GM18873 (cell line): Measurements from ENCODE around the gene ZNF214.

Source experiments
- ATAC-seq: cut with Tn5 transposase; IDR thresholded peaks from one replicate; pipeline ENCODE4 v1.9.1; 2021; ENCODE audit warnings: mild to moderate bottlenecking, moderate library complexity, moderate number of reproducible peaks; ENCODE audit not compliant: unreplicated experiment, low FRiP score

The ZNF214 gene

GRCh38 chr11:7020183-7020917 lies at the start of gene ZNF214, which contains the start of gene NLRP14:
TSS of gene ZNF214 (minus strand) at chr11:7020346. CDS start at chr11:7002835, 17,511 bp downstream.
TSS of gene NLRP14 (plus strand) at chr11:7020479. CDS start at chr11:7038587, 18,108 bp downstream.
- ATAC-seq, result no peak

- ATAC-seq, result no peak
These were observed 42.4 kb upstream of the ZNF214 start for GRCh38 chr11:7062534-7062933.

- no peak for ATAC-seq
These were observed 40.7 kb upstream of the ZNF214 start for GRCh38 chr11:7060868-7061267.

- ATAC-seq, result no peak
These were observed 37.5 kb upstream of the ZNF214 start for GRCh38 chr11:7057641-7058040.

GRCh38 chr11:7056828-7057513 lies 36.8 kb upstream of the ZNF214 start:
- ATAC-seq, result no peak

GRCh38 chr11:7050191-7050590 lies 30.0 kb upstream of the ZNF214 start:
- ATAC-seq, result no peak

- ATAC-seq, result no peak
These were observed 26.5 kb upstream of the ZNF214 start for GRCh38 chr11:7046474-7047175.

- ATAC-seq, result no peak
These were observed 13.9 kb upstream of the ZNF214 start for GRCh38 chr11:7034019-7034418.

- no peak for ATAC-seq
These were observed 12.5 kb upstream of the ZNF214 start for GRCh38 chr11:7032692-7033091.

GRCh38 chr11:7031471-7031871 lies 11.3 kb upstream of the ZNF214 start:
- ATAC-seq, result no peak

- ATAC-seq, result no peak
These were observed 10.7 kb upstream of the ZNF214 start for GRCh38 chr11:7030836-7031235.

- no peak for ATAC-seq
These were observed 8.0 kb upstream of the ZNF214 start for GRCh38 chr11:7028141-7028540.

GRCh38 chr11:7021318-7021717 lies 1.2 kb upstream of the ZNF214 start:
- ATAC-seq, result no peak

- ATAC-seq, result no peak
These were observed 505 bp downstream of the ZNF214 start for GRCh38 chr11:7019500-7020182.

- no peak for ATAC-seq
These were observed 4.1 kb downstream of the ZNF214 start for GRCh38 chr11:7016011-7016410.

GRCh38 chr11:7014118-7014517 lies 6.0 kb downstream of the ZNF214 start:
- ATAC-seq, result no peak

- no peak for ATAC-seq
These were observed 15.7 kb downstream of the ZNF214 start for GRCh38 chr11:7004482-7004881.

GRCh38 chr11:6995703-6996102 lies 24.4 kb downstream of the ZNF214 start:
- no peak for ATAC-seq

- ATAC-seq, result no peak
These were observed 27.4 kb downstream of the ZNF214 start for GRCh38 chr11:6992457-6993417.

GRCh38 chr11:6992026-6992425 lies 28.1 kb downstream of the ZNF214 start:
- ATAC-seq, result no peak
